ENCODE data around the gene KIAA0930.

DNA sequence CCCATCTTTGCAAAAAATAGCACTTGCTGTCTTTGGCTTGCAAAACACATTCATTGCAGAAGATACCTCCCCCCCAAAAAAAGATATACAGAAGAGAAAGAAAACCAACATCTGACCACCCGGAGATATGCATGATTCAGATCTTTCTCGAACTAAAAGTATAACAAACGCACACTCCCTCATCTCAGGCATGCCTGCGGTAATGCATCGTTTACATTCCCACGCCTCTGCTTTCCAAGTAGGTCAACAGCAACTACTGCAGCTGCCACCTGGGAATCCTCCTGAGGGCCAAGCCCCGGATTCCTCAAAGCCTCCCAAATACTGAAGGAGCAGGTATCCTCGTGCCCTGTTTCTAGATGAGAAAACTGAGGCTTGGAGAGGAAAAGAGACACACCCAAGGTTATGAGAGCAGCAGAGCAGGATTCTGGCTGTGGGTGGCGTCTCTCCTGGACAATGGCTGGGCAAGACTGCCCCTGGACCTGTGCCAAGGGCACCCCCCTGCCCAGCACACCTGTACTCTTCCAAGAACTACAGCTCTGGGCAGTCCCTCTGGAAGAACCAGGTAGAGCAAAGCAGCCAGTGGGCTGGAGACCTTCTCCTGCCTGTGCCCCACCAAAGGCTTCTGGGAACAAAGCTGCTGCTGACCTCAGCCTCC, 38.9 kb downstream of the KIAA0930 start:
- no peak for TF ChIP-seq POLR2AphosphoS5 (IDR thresholded peaks at IDR 0.05; ENCODE audit: low read depth, low read length)
- TF ChIP-seq TAF1 (IDR thresholded peaks at IDR 0.05; ENCODE audit: borderline replicate concordance, insufficient read depth, low read length): no peak
